ENCODE measurements around the gene ADAMTS14. TPM values are rescaled to one million over a fixed set of nuclear protein-coding genes. Genes with fewer than 3 reads are reported as not detected.
"Not testable (repeated sequence)": the region's sequence is repeated elsewhere in the genome, so short reads cannot be mapped to it uniquely, and the experiment has no call there.

The ADAMTS14 gene
- total RNA-seq, 1 donor from 2014 or later = 0.41 TPM

DNA sequence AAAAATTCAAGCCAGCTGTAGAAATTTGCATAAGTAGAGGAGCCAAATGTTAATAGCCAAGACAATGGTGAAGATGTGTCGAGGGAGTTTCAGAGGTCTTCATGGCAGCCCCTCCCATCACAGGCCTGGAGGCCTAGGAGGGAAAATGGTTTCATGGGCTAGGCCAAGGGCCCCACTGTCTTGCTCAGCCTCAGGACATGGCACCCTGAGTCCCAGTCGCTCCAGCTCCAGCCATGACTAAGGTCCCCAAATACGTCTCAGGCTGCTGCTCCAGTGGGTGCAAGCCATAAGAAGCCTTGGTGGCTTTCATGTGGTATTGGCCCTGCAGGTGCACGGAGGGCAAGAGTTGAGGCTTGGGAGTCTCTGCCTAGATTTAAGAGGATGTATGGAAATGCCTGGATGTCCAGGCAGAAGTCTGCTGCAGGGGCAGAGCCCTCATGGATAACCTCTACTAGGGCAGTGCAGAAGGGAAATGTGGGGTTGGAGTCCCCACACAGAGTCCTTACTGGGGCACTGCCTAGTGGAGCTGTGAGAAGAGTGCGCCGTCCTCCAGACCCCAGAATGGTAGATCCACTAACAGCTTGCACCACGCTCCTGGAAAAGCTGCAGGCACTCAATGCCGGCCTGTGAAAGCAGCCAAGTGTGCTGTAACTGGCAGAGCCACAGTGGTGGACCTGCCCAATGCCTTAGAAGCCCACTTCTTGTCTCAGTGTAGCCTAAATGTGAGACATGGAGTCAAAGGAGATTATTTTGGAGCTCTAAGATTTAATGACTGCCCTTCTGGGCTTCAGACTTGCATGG lies 93.7 kb downstream of the ADAMTS14 start:
- DNase-seq (ENCODE audit: low spot score in 2 of 2) = no peak
- FAIRE-seq = no peak

DNA sequence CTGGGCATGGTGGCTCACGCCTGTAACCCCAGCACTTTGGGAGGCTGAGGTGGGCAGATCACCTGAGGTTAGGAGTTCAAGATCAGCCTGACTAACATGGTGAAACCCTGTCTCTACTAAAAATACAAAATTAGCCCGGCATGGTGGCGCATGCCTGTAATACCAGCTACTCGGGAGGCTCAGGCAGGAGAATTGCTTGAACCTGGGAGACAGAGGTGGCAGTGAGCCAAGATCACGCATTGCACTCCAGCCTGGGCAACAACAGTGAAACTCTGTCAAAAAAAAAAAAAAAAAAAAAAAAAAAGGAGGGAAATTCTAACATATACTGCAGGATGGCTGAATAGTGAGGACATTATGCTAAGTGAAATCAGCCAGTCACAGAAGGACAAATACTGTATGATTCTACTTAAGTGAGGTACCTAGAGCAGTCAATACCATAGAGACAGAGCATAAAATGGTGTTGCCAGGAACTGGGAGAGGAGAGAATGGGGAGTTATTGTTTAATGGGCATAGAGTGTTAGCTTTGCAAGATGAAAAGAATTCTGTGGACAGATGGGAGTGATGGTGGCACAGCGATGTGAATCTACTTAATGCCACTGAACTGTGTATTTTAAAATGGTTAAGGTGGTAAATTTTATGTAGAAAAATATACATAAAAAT lies 95.8 kb downstream of the ADAMTS14 start:
- not testable (repeated sequence) for DNase-seq (ENCODE audit: low spot score in 2 of 2); FAIRE-seq

DNA sequence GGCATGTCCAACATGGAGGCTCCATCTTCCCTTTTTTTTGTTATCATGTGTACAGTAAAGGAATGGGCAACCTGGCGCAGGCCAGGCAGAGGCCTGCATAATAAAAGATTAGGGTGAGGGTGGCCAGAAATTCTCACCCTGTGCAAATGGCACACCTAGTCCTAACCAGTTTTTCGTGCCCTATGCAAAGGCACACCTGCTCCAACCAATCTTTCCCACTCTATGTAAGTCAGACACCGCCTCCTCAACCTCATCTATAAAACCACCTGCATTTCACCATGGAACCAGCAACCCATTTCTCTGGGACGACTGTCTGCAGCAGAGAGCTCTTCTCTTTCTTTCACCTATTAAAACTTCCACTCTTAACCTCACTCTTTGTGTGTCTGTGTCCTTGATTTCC lies 96.8 kb downstream of the ADAMTS14 start:
- FAIRE-seq (no peak), DNase-seq (ENCODE audit: low spot score in 2 of 2) (no peak)

DNA sequence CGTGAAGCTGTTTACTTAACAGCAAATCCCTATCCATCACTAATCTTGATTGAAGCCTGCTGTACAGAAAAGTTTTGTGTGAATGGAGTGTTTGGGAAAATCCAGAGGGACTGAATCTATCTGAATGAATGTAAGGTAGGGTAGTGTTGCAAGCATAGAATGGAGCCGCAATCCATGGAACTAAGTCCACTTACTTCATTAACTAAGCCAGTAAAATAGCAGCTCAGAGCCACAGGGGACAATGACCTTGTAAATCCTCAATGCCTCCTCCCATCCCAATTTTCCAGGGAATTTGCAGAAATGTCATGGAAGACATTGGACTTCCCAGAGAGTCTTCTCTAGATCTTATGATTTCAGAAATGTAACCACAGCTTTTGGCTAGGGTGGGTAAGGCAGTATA lies 97.7 kb downstream of the ADAMTS14 start:
- DNase-seq (ENCODE audit: low spot score in 2 of 2) (no peak), FAIRE-seq (no peak)

DNA sequence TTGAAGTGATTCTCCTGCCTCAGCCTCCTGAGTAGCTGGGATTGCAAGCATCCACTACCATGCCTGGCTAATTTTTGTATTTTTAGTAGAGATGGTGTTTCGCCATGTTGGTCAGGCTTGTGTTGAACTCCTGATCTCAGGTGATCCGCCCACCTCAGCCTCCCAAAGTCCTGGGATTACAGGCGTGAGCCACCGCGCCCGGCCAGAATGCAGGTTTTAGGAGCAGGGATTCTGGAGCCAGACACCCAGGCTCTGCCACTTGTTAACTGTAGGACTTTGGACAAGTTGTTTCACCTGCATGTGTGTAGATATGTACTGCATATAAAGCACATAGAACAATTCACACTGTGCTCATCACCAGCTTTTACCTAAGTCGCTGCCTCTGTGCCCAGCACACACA lies 98.2 kb downstream of the ADAMTS14 start:
- DNase-seq (ENCODE audit: low spot score in 2 of 2); FAIRE-seq: not testable (repeated sequence)

DNA sequence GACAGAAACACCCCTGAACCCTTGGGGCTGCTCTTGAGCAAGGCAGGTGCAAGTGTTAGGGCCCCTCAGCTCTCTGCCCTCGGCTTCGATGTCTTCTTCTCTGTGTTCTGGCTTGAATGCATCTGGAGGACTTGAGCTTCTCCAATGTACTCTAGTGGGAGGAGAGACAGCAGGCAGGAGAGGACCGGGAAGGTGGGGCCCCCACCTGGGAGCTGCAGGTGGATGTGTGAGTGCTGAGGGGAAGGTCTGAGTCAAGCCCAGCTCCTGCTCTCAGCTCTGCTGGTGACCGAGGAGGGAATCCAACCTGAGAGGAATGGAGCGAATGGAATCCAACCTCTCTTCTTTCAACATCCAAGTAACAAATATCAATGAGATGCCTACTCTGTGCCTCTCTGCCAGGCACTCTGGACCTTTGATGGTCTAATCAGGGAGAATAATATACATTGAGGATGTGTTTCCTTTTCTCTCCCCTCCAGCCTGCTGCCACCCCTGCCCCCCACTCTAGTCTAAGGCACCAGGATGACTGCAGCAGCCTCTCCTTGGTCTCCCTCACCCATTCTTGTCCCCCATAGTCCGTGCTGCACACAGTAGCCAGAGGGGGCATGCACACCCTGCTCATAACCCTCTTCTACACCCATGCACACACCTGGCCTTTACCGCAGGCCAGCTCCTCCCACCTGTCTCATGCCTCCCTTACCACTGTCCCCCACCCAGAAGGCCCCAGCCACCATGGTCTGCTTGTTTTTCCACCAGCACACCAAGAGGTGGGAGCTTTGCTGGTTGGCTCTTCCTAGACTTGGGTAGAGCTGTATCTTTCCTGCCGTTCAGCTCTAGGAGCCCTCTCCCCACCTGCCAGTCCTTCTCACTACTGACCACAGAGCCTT lies 99.2 kb downstream of the ADAMTS14 start:
- peak in 1 of 2 donors; percentile 3 for DNase-seq (ENCODE audit: low spot score in 2 of 2)
- no peak for FAIRE-seq

DNA sequence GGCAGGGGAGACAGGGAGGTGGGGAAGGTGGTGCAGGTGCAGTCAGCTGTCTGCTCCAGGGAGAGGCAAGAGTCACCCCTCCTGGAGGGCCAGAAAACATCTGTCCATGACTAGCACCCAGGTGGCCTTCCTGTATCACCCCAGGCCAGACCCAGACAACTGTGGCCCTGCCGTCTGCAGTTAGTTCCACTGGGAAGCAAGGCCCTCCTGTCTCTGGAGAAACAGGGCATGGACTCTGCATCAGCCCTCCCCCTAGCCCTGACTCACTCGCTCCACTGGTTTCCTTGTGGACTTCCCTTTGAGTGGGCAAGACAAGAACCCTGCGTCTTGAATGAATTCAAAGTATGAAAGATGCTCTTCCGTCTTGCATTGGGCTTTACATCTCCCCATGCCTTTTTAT lies 100.3 kb downstream of the ADAMTS14 start:
- DNase-seq (ENCODE audit: low spot score in 2 of 2) = peak in 1 of 2 donors; percentile 2
- no peak for FAIRE-seq

DNA sequence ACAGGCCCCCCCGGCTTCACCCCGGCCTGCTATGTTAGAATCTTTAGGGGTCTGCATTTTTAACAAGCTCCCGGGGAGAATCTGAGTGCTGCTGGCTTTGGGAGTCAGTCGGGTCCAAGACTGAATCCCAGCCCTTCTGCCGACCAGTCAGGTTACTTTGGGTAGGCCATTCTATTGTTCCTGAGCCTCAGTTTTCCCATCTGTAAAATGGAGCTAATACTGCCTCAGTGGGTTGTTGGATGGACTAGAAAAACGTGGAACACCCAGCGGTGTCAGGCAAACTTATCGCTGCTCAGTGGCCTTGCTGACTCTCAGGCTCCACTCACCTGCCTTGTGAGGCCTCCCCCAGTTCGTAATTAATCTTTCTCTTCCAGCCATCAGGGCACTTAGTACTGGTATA lies 101.2 kb downstream of the ADAMTS14 start:
- FAIRE-seq (no peak), DNase-seq (ENCODE audit: low spot score in 2 of 2) (no peak)

DNA sequence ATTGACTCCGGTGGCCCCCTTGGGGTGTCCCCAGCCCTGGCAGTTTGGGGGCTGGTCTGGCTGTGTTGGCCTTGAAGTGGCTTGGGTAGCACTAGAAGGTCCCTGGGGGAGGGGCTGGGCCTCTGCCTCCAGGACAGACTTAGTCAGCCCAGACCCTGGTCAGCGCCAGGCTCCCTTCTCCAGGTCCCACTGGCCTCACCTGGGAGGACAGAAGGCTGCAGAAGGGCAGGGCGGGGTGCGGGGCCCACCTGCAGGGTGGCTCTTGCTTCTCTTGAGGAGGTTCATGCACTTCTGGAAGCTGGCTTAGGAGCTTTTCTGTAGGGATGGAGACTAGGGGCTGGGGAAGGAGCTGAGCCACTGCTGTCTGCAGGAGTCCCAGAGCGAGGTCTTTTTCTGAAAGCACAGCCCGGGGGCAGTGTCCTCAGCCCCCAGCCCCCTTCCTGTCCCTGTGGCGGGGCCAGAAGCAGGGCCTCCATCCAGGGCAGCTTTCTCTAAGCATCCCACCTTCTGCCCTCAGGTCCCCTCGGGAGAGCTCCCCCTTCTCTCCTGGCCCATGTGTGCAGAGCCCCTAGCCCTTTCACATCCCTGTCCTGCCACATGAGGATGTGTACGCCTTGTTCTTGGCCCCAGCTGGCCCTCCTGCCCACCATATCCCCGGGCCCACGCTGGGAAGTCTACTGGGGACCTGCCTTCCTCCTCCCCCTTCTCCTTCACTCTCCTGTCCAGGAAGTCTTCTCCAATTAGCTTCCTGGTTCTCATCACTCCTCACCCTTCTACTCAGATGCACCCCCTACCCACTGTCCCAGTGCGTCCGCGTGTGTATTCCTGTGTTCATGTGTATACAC lies 101.9 kb downstream of the ADAMTS14 start:
- no peak for DNase-seq (ENCODE audit: low spot score in 2 of 2)
- no peak for FAIRE-seq

DNA sequence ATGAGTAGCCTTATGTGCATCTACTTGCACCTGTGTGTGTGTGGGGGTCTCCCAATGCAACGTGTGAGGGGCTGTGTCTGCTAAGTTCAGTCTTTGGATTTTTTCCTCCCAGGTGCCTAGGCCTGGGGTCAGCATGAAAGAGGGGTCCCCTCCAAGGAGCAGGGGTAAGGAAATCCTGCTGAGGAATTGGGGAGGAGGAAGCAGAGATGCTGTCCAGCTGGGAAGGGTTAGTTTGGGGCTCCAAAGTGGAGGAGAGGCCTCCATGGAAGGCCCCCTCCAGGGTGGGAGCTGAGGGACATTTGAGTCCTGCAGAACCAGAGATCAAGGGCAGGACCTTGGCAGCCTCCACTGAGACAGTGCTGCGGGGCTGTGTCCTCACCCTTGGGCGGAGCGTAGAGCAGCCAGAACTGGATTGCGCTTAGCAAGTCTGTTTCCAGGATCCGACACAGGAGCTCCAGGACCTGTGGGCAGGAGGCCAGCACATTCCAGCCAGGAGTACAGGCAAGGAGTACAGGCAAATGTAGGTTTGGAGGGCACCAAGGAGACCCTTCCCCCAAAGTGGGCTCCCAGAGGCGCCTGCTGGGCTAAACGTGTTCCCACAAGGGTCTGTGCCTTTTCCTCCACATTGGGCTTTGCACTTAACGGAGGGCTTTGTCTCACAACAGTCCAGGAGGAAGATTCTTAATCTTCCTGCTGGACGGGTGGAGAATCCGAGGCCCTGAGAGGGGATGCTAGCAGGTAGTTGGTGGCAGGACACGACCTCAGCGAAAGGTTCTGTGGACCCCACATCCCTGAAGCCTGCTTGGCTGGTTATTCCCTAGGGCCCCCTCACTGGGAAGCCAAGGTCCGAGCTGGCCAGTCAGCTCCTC lies 102.7 kb downstream of the ADAMTS14 start:
- DNase-seq (ENCODE audit: low spot score in 2 of 2) (no peak), FAIRE-seq (no peak)

DNA sequence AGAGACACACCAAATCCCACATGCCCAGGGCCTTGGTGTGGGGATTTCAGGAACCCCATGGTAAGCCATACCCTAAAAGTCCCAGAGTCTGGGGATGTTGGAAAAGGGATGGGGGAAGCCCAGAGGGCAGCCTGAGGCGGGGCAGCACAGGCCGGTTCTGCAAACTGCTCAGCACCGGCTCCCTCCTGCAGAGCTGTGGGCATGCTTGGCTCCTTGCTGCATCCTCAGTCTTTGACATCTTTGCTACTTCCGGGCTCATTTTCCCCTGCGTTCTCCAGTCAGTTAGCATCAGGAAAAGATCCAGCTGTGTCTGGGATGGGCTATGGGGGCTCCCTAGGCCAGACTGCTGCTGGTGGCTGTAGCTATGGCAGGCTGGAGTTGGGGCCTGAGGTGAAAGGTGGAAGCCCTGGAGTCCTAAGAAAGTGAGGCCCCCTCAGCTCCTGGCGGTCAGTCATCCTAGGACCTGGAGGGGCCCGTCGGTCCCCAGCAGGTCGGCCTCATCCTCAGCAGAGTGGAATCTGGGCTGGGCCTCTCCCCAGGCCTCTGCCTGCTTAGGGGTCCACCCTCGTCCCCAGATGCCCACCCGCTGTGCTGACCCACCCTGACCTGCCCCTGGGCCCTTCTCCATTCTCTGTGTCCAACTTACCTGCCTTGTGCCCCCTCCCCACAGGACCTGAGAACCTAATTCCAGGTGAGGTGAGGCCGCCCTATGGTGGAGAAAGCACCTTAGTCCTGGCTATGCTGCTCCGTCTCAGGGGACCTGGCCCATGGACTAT lies 103.6 kb downstream of the ADAMTS14 start:
- no peak for FAIRE-seq
- no peak for DNase-seq (ENCODE audit: low spot score in 2 of 2)

DNA sequence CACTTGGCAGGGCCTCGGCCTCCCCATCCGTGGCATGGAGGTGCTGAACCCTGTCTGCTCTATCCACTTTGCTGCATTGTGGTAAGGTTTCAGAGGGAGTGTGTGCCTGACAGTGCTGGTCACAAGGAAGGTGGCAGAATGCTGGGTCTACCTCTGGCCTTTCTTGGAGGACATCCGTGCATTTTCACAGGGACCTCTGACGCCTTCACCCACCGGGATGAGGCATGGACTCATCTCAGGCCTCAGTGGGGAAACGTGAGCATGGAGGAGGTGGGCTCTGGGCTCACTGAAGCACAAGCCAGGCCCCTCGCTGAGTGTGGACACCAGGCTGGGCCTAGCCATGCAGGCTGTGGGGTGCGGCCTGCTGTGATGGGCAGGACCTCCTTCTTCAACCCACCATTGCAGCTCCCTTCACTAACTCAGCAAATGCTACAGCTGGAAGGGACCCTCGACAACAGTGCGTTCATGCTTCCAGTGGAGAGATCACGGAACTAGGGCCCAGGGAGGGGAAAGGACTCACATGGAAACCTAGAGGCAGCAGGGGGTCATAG lies 104.2 kb downstream of the ADAMTS14 start:
- no peak for FAIRE-seq
- no peak for DNase-seq (ENCODE audit: low spot score in 2 of 2)

DNA sequence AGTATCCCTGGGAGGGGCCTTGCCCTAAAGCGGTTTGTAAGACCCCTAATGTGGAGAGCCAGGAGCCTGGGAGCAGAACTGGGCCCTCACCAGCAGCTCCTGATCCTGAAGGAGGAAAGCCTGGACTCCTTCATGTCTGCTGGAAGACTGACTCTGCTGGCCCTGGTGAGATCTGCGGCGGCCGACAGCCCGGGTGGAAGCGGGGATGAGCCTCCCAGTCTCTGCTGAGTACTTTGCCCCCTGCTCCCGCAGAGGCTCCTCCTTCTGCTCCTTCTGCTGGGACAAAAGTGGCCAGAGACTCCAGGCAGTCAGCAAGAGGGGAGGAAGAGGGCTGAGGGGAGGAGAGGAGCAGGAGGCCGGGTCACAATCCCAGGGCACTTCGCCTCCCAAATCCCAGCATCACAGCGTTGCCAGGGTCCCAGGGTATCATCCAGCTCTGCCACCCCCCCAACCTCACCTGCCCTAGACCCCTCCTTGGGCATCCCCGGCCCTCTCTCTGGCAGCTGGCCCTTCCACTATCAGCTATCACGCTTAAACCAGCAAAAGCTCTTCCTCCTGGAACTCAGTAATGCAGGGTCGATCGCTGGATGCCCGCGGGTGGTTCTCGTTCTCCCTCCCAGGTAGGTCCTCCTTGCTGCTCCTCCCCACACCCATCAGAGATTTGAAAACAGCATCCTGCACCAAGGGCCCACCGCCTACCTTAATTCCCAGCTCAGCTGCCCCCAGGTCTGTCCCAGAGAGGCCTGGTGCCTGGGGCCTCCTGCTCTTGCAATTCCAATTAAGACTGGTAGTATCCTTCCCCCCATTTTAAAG lies 105.0 kb downstream of the ADAMTS14 start:
- FAIRE-seq = no peak

DNA sequence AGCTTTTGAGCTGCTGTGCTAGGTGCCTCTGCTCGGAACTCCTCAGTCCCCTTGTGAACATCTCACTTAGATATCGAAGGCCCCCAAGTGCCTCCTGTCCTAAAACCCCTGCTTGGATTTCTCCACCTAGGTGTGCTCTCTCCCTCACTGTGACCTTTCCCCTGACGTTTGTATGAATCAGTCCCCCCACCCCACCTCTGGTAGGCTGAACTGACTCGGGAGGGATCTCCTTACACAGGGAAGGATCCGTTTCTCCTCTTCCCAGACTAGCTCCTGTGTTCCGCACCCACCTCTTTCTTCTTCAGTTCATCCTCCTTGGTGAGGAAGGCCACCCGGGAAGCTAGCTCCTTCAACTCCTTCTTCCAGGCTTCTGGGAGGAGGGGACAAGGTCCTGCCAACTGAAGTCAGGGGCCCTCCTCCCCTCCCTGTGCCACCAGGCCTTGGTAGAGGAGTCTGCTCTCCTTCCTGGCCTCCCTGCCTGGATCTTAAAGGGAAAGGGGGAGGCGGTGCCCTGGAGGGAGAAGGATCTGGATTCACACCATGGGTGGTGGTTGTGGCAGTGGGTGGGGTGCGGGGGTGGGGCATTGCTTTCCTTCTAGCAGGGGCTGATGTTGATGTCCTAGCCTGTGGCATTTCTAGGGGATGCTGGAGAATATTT lies 106.1 kb downstream of the ADAMTS14 start:
- no peak for FAIRE-seq
- DNase-seq (ENCODE audit: low spot score in 2 of 2) = no peak

More for the DNA sequence above, 105.0 kb downstream of the ADAMTS14 start:
- DNase-seq (ENCODE audit: low spot score in 2 of 2) = no peak

DNA sequence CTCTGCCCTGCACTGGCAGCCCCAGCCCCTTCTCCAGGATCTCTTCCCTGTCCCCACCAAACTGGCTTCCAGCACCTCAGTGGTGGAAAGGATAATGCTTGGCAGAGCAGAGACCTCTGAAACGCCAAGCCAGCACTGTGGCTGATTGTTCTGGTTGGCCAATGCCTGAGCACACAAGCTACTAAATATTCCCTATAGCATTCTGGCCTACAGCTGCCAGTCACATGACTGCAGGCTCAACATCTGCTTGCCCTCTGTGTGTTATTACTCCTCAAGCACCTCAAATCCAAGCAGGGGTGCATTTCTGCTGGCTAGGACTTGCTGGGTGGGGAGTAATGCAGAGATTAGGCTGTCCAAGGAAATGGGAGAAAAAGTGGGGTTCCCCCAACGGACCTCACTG lies 106.8 kb downstream of the ADAMTS14 start:
- DNase-seq (ENCODE audit: low spot score in 2 of 2) (peak in 1 of 2 donors; percentile 42), FAIRE-seq (no peak)

DNA sequence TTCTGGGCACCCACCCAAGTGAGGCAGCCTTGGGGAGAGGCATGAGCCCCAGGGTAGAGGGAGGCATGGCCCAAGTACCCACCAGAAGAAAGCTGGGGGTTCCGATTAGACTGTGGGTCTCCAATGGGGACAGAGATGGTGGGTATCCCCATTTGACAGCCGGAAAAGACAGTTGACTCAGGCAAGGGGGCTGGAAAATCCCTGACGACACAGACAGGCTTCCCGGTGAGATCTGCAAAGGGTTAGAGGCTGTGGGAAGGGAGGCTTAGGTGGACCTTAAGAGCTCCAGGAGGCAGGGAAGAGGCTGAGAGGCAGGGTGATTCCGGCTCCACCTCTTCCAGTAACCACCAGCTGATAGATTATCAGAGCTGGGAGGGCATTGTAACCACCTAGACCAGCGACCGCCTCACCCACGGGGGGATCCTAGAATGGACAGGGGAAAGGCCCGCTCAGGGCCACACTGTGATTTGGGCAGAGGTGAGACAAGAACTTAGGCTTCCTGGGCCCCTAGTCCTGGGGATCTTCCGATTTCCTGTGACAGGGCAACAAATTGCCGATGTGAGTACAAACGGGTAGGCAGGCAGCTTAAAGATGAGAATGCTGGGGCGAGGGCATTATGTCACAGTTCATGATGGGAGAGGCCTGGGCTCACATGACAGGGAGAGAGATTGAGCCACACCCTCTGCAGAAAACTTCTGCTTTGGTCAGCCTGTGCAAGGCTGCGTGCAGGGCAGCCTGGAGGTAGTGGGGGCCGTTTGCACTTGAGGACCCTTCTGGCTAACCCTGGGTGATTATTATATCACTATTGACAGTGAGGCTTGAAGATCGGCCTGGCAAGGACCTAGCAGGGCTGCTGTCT lies 107.4 kb downstream of the ADAMTS14 start:
- FAIRE-seq (no peak), DNase-seq (ENCODE audit: low spot score in 2 of 2) (no peak)
